SK-N-SH (cell line): ENCODE measurements around the gene PDIA5. TPM values are rescaled to one million over a fixed set of nuclear protein-coding genes. Genes with fewer than 3 reads are reported as not detected.

Experiments used
- CTCF ChIA-PET: fragments of 300-600, 350-600 bp; formaldehyde crosslinking; extraction: SDS; loops from one replicate; lab custom pipeline; 2021; lab: Yijun Ruan, JAX
- POLR2A ChIA-PET: fragments of 350-600 bp; sonication (Branson Sonifier 250); formaldehyde crosslinking; extraction: SDS; loops from one replicate; lab custom pipeline; 2020; ENCODE audit warnings: antibody characterized with exemption, inconsistent platforms; lab: Yijun Ruan, JAX
- DNase-seq: peaks from one replicate; pipeline ENCODE4 v3.0.0; 2012
- H2AFZ ChIP-seq: fragments of 200-600 bp; sonication (generic); 2 replicates; pipeline ENCODE4 v1.8.1; 2016; ENCODE audit warnings: antibody characterized with exemption, mild to moderate bottlenecking, low read depth
- H3F3A ChIP-seq: fragments of 200-600 bp; sonication (generic); replicated peaks from 2 replicates; pipeline ENCODE3; 2016; ENCODE audit warnings: antibody characterized with exemption, mild to moderate bottlenecking; ENCODE audit not compliant: insufficient read depth
- H3K27ac ChIP-seq, 2 experiments: fragments of 200-500 bp in 1 of 2; fragments of 200-600 bp in 1 of 2; sonication (Bioruptor generic) in 1 of 2; sonication (generic), shearing (Covaris generic) in 1 of 2; 2 replicates each; pipeline versions ENCODE4 v1.5.1 to v1.6.1; 2014 to 2016; ENCODE audit warnings: low read depth in 2 of 2, inconsistent platforms in 1 of 2, low read length in 1 of 2, mild to moderate bottlenecking in 1 of 2, mixed read lengths in 1 of 2
- H3K27me3 ChIP-seq: fragments of 200-600 bp; sonication (generic), shearing (Covaris generic); 2 replicates; pipeline ENCODE4 v1.6.1; 2016; ENCODE audit warnings: mixed run types; ENCODE audit not compliant: insufficient read depth
- H3K36me3 ChIP-seq, 2 experiments: fragments of 200-500 bp in 1 of 2; fragments of 200-600 bp in 1 of 2; sonication (Bioruptor generic) in 1 of 2; sonication (generic) in 1 of 2; replicated peaks in 1 of 2; 2 replicates each; pipeline versions ENCODE3 to v1.5.1; 2014 to 2016; ENCODE audit warnings: low read length in 1 of 2, mild to moderate bottlenecking in 1 of 2; ENCODE audit not compliant: insufficient read depth in 2 of 2, control insufficient read depth in 1 of 2
- H3K4me1 ChIP-seq, 2 experiments: fragments of 200-500 bp in 1 of 2; fragments of 200-600 bp in 1 of 2; sonication (Bioruptor generic) in 1 of 2; sonication (generic), shearing (Covaris generic) in 1 of 2; 2 replicates each; pipeline versions ENCODE4 v1.5.1 to v1.6.1; 2014 to 2016; ENCODE audit warnings: low read depth in 1 of 2, low read length in 1 of 2, mixed run types in 1 of 2; ENCODE audit not compliant: insufficient read depth in 2 of 2, control insufficient read depth in 1 of 2
- H3K4me2 ChIP-seq: fragments of 200-600 bp; sonication (generic), shearing (Covaris generic); 2 replicates; pipeline ENCODE4 v1.6.1; 2017; ENCODE audit warnings: mixed run types
- H3K4me3 ChIP-seq, 2 experiments: fragments of 200-500 bp in 1 of 2; fragments of 200-600 bp in 1 of 2; sonication (Bioruptor generic) in 1 of 2; sonication (generic), shearing (Covaris generic) in 1 of 2; 2 replicates each; pipeline versions ENCODE4 v1.5.1 to v1.8.1; 2014 to 2016; ENCODE audit warnings: low read depth in 2 of 2, inconsistent platforms in 1 of 2, low read length in 1 of 2, mild to moderate bottlenecking in 1 of 2, mixed read lengths in 1 of 2, moderate library complexity in 1 of 2
- H3K79me2 ChIP-seq: fragments of 200-600 bp; sonication (generic); 2 replicates; pipeline ENCODE4 v1.8.1; 2017; ENCODE audit warnings: mild to moderate bottlenecking; ENCODE audit not compliant: insufficient read depth
- H3K9ac ChIP-seq: fragments of 200-600 bp; sonication (generic); 2 replicates; pipeline ENCODE4 v1.6.1; 2017; ENCODE audit warnings: mixed run types
- H3K9me2 ChIP-seq: fragments of 200-600 bp; sonication (generic); 2 replicates; pipeline ENCODE4 v1.6.1; 2017; ENCODE audit warnings: mixed run types
- H3K9me3 ChIP-seq: fragments of 200-600 bp; sonication (generic); 2 replicates; pipeline ENCODE4 v1.6.1; 2017; ENCODE audit warnings: mixed run types, mild to moderate bottlenecking, moderate library complexity
- H4K20me1 ChIP-seq: fragments of 200-600 bp; sonication (generic); 2 replicates; pipeline ENCODE4 v1.6.1; 2017; ENCODE audit warnings: mild to moderate bottlenecking, mixed run types; ENCODE audit not compliant: insufficient read depth
- CHD2 ChIP-seq: fragments of 150-350 bp; IDR thresholded peaks from 2 replicates; pipeline ENCODE4 v1.6.1; 2018; ENCODE audit warnings: low read length; ENCODE audit not compliant: partially characterized antibody
- FOSL2 ChIP-seq: IDR thresholded peaks from 2 replicates; pipeline ENCODE4 v1.4.0; 2012; ENCODE audit warnings: low read depth, mild to moderate bottlenecking, moderate library complexity, borderline replicate concordance
- FOXJ3 ChIP-seq: sonication (generic); formaldehyde crosslinking; IDR thresholded peaks from 2 replicates; pipeline ENCODE4 v1.5.1; 2020; ENCODE audit warnings: mild to moderate bottlenecking, missing genetic modification reagents
- MEF2A ChIP-seq: IDR thresholded peaks from 2 replicates; pipeline ENCODE4 v1.4.0; 2012; ENCODE audit warnings: low read depth, borderline replicate concordance
- MXI1 ChIP-seq: IDR thresholded peaks from 2 replicates; pipeline ENCODE4 v1.6.1; 2012; ENCODE audit warnings: mild to moderate bottlenecking, low read depth, low read length, improper control_type of control experiment
- NRF1 ChIP-seq: IDR thresholded peaks from 2 replicates; pipeline ENCODE4 v1.6.1; 2012; ENCODE audit warnings: low read depth, mild to moderate bottlenecking, low read length
- POLR2AphosphoS5 ChIP-seq: IDR thresholded peaks from 2 replicates; pipeline ENCODE4 v1.6.1; 2012; ENCODE audit warnings: low read depth, low read length
- RXRA ChIP-seq: IDR thresholded peaks from 2 replicates; pipeline ENCODE4 v1.4.0; 2012; ENCODE audit warnings: low read depth, mild to moderate bottlenecking, borderline replicate concordance
- SMC3 ChIP-seq: IDR thresholded peaks from 2 replicates; pipeline ENCODE4 v1.6.1; 2012; ENCODE audit warnings: low read depth, low read length, improper control_type of control experiment
- TCF12 ChIP-seq: IDR thresholded peaks from 2 replicates; pipeline ENCODE4 v1.4.0; 2012
- WGBS: methylation state at CpG from one replicate; pipeline ENCODE4 v1.1.6; 2017; ENCODE audit warnings: low lambda C conversion rate; 5-methylcytosine and 5-hydroxymethylcytosine counted together
- polyA plus RNA-seq, 3 experiments: library from polyadenylated mRNA; depleted of rRNA; stranded (reverse); fragments of >200 nt; gene quantifications; 2 replicates each; pipeline ENCODE4 v1.2.3, GENCODE V29; 2012
- TF ChIP-seq, protein P1 (sequence below): IDR thresholded peaks from 2 replicates; pipeline ENCODE4 v1.4.0; 2012; ENCODE audit warnings: low read depth, borderline replicate concordance
- TF ChIP-seq, protein P2 (sequence below): fragments of 150-350 bp; IDR thresholded peaks from 2 replicates; pipeline ENCODE4 v1.6.1; 2017; ENCODE audit warnings: antibody characterized with exemption, low read length, low read depth, borderline replicate concordance
- TF ChIP-seq, protein P3 (sequence below): fragments of 200-600 bp; sonication (generic); IDR thresholded peaks from 2 replicates; pipeline ENCODE4 v1.6.1; 2017; ENCODE audit warnings: antibody characterized with exemption, mild to moderate bottlenecking, moderate library complexity

The PDIA5 gene
- polyA plus RNA-seq, 1 of the 3 experiments (the other 2 are of a cell fraction): 28.6 TPM

DNA sequence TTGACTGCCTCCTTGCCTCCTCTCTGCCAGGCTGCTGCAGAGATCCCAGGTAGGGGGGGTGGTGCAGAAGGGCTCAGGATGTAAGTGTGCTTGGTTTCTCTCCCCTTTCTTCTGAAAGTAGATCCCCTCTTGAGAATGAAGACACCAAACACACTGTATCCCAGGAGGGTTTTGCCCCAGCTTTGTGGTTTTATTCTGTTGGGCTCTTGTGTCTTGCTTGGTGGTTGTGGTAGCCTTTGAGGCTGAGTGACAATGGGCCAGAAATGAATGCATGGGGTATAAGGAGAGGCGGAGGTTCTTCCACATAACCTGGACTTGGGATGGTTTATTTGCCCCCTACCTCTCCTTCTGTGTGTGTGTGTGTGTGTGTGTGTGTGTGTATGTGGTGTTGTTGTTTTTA is 5.7 kb downstream of the PDIA5 start (continued):
- TF ChIP-seq RXRA: no peak
- TF ChIP-seq MEF2A: no peak
- TF ChIP-seq, protein P1, sequence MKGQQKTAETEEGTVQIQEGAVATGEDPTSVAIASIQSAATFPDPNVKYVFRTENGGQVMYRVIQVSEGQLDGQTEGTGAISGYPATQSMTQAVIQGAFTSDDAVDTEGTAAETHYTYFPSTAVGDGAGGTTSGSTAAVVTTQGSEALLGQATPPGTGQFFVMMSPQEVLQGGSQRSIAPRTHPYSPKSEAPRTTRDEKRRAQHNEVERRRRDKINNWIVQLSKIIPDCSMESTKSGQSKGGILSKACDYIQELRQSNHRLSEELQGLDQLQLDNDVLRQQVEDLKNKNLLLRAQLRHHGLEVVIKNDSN: no peak
- no peak for TF ChIP-seq MXI1
- TF ChIP-seq SMC3: no peak
- TF ChIP-seq TCF12: no peak
- TF ChIP-seq POLR2AphosphoS5: no peak
- TF ChIP-seq FOSL2: no peak
- no peak for TF ChIP-seq NRF1
- TF ChIP-seq, protein P2, sequence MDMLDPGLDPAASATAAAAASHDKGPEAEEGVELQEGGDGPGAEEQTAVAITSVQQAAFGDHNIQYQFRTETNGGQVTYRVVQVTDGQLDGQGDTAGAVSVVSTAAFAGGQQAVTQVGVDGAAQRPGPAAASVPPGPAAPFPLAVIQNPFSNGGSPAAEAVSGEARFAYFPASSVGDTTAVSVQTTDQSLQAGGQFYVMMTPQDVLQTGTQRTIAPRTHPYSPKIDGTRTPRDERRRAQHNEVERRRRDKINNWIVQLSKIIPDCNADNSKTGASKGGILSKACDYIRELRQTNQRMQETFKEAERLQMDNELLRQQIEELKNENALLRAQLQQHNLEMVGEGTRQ: no peak
- TF ChIP-seq, all 33 proteins: peak for 0

DNA sequence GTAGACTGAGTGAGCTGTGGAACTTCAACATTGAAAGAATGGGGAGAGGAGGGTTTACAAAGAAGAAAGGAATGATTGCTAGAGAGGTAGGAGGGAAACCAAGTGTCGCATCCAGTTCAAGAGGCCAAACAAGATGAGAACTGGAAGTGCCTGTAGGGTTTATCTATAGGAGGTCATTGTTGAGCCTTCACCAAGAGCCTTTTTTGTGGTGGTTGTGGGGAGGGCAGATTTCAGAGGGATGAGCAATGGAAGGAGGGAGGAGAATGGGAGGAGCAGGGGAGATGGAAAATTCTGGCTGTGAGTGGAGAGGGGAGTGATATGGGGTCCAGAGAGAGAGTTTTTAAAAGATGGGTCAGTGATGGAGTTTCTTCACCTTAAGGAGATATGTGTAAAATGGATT is 8.5 kb downstream of the PDIA5 start:
- H3K9ac ChIP-seq: no peak overlapping the region
- peaks cover 85% of the 10 kb centered on the region for H4K20me1 ChIP-seq
- peak overlapping the region; percentile 19; the same call in 1 of the 2 replicates for H3K4me2 ChIP-seq
- no peak overlapping the region; a peak in 1 of 4 replicates for H3K27ac ChIP-seq
- no peaks in the 10 kb centered on the region for H3K36me3 ChIP-seq
- H3K4me1 ChIP-seq: peaks cover 24 to 53% of the 10 kb centered on the region in 2 experiments
- H3K9me3 ChIP-seq: no peaks in the 10 kb centered on the region
- ChIA-PET CTCF (interaction anchor here (1.0 to 2.1 kb wide), 3 partner anchors 21 to 132 kb away, joined by 3 to 13 read pairs (median 3); no protein-coding TSS in a partner anchor), POLR2A (no interaction called here)
- no peaks in the 10 kb centered on the region for H3K9me2 ChIP-seq
- H2AFZ ChIP-seq: no peak overlapping the region
- no peak for DNase-seq
- WGBS: 95% methylated on average over 1 of the region's 1 CpG
- H3K27me3 ChIP-seq: no peaks in the 10 kb centered on the region
- no peak overlapping the region for H3K4me3 ChIP-seq
- TF ChIP-seq, protein P3, sequence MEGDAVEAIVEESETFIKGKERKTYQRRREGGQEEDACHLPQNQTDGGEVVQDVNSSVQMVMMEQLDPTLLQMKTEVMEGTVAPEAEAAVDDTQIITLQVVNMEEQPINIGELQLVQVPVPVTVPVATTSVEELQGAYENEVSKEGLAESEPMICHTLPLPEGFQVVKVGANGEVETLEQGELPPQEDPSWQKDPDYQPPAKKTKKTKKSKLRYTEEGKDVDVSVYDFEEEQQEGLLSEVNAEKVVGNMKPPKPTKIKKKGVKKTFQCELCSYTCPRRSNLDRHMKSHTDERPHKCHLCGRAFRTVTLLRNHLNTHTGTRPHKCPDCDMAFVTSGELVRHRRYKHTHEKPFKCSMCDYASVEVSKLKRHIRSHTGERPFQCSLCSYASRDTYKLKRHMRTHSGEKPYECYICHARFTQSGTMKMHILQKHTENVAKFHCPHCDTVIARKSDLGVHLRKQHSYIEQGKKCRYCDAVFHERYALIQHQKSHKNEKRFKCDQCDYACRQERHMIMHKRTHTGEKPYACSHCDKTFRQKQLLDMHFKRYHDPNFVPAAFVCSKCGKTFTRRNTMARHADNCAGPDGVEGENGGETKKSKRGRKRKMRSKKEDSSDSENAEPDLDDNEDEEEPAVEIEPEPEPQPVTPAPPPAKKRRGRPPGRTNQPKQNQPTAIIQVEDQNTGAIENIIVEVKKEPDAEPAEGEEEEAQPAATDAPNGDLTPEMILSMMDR: no peak
- TF ChIP-seq FOSL2 (peak; percentile 30; the same call in 1 of the 2 replicates), CHD2 (no peak), FOXJ3 (CRISPR knock-in tag) (no peak)
- H3K79me2 ChIP-seq: peaks cover 90% of the 10 kb centered on the region
- H3F3A ChIP-seq: peaks cover 18% of the 10 kb centered on the region
